Heart right ventricle (tissue), 16 donors: Measurements from ENCODE around the gene SLC4A9. TPM values are rescaled to one million over a fixed set of nuclear protein-coding genes. Genes with fewer than 3 reads are reported as not detected.
"Not testable (repeated sequence)": the region's sequence is repeated elsewhere in the genome, so short reads cannot be mapped to it uniquely, and the experiment has no call there.

Experiments used
- ATAC-seq, 8 donors: fragments of 200-7000 bp; cut with Tn5 transposase; one replicate each; pipeline ENCODE4 v1.9.1; 2020; ENCODE audit warnings: mild to moderate bottlenecking in 8 of 8, moderate library complexity in 8 of 8, moderate number of reproducible peaks in 1 of 8
- DNase-seq, 2 donors: peaks; one replicate each; pipeline ENCODE4 v3.0.0-alpha.2; 2020
- H3K27ac ChIP-seq, 10 donors: fragments of 200-600 bp; sonication (generic) in 2 of 10; one replicate each; pipeline versions ENCODE4 v1.5.0 to v1.8.0; 2020 to 2022; ENCODE audit warnings: mild to moderate bottlenecking in 3 of 10
- H3K27me3 ChIP-seq, 7 donors: fragments of 200-600 bp; one replicate each; pipeline ENCODE4 v1.8.0; 2021 to 2022; ENCODE audit warnings: mild to moderate bottlenecking in 2 of 7
- H3K36me3 ChIP-seq, 9 donors: fragments of 200-600 bp; sonication (generic) in 1 of 9; one replicate each; pipeline versions ENCODE4 v1.5.0 to v1.8.0; 2020 to 2022; ENCODE audit warnings: mild to moderate bottlenecking in 2 of 9
- H3K4me1 ChIP-seq, 9 donors: fragments of 200-600 bp; sonication (generic) in 1 of 9; one replicate each; pipeline versions ENCODE4 v1.5.0 to v1.8.0; 2020 to 2022; ENCODE audit warnings: mild to moderate bottlenecking in 4 of 9
- H3K4me3 ChIP-seq, 10 donors: fragments of 200-600 bp; sonication (generic) in 2 of 10; one replicate each; pipeline versions ENCODE4 v1.5.0 to v1.8.0; 2020 to 2022; ENCODE audit warnings: mild to moderate bottlenecking in 7 of 10, moderate library complexity in 2 of 10
- H3K9me3 ChIP-seq, 11 donors: fragments of 200-600 bp in 10 of 11; sonication (generic) in 2 of 11; one replicate each; pipeline versions ENCODE4 v1.5.0 to v1.8.0; 2013 to 2022; ENCODE audit warnings: mild to moderate bottlenecking in 2 of 11, control low read depth in 1 of 11, moderate library complexity in 1 of 11
- WGBS, 2 donors: extraction: QIAGEN DNeasy Blood & Tissue Kit; methylation state at CpG; one replicate each; pipeline ENCODE4 v1.1.7; 2013; ENCODE audit warnings: inconsistent platforms in 1 of 2; 5-methylcytosine and 5-hydroxymethylcytosine counted together
- intact Hi-C, 10 donors: fragments of 100-400 bp; cut with DNase I; formaldehyde crosslinking; loops; one replicate each; pipeline versions ENCODE4 v1.11.1 to v1.14.2; 2022
- polyA plus RNA-seq, 2 donors: library from polyadenylated mRNA; stranded (reverse); fragments of 200-250 nt; gene quantifications; one replicate each; pipeline ENCODE4 v1.2.3, GENCODE V29; 2013
- total RNA-seq, 10 donors: library from RNA; stranded (reverse); fragmentation: NEBNext Ultra II Directional in 3 of 10; extraction: Animal tissue kit (Norgen Biotek cat#: 25700) in 3 of 10; gene quantifications; one replicate each; pipeline versions ENCODE4 v1.2.1 to v1.2.4, GENCODE V29; 2021 to 2023
- TF ChIP-seq, protein P1 (sequence below), 9 donors: fragments of 200-600 bp; sonication (generic) in 2 of 9; IDR thresholded peaks; one replicate each; pipeline versions ENCODE4 v1.5.0 to v1.8.0; 2021 to 2022; ENCODE audit warnings: antibody characterized with exemption in 9 of 9, mild to moderate bottlenecking in 5 of 9, moderate library complexity in 1 of 9
- donor health status: Arrhythmogenic right ventricular cardiomyopathy.
- donor health status: ischemic (EF 13 %, LVEDD 7.1; RV severe dilation, severe dysfunction).
- donor health status: healthy with polysubstance abuse.
- donor health status: DM: no; HTN: yes; CAD: no.
- donor health status: DM: no; HTN: no; CAD: no.
- donor health status: ischemic (EF 25% LVEDD 6.9; RV normal size, moderate dysfunction).
- donor health status: ischemic (EF 25% LVEDD 5.7; RV mildly dilated, moderate dysfunction).
- donor health status: healthy.
- donor health status: DM: yes; HTN: yes; CAD: no.
- donor health status: Ischemic cardiomyopathy.
- donor health status: ischemic (EF 35%, LVEDD 5.7; RV mildly dilated, moderate dysfunction).
- donor health status: nonischemic (EF 11% LVEDD 7.7; RV severe dilation, severe dysfunction).
- donor health status: DM: yes; HTN: yes; CAD: no.
- donor health status: PGD.
- donor health status: ischemic (EF 29% LVEDD 5.4; RV normal size, mild dysfunction).
- donor health status: nonischemic (EF 23%, LVEDD 6.1; RV moderate dilation, normal function).

Gene SLC4A9
- total and polyA plus RNA-seq, 12 donors = 0.01 to 0.34 (median 0.20) TPM; not detected in 8

GRCh38 chr5:140342287-140342686 is 17.7 kb upstream of the SLC4A9 start:
- 54 to 57% methylated on average over 6 of the region's 6 CpGs for WGBS, 2 donors
- peak overlapping the region; percentile 0 to 96 (median 82) for H3K27ac ChIP-seq
- no peak for DNase-seq
- peaks cover 0 to 65% (median 12%) of the 10 kb centered on the region in 9 donors for H3K36me3 ChIP-seq
- no peaks in the 10 kb centered on the region for H3K9me3 ChIP-seq
- no peaks in the 10 kb centered on the region for H3K27me3 ChIP-seq
- peak overlapping the region in 6 of 10 donors; percentile 4 to 97 (median 8) for H3K4me3 ChIP-seq
- intact Hi-C loops = loop anchor here in 5 of 10 donors (5.0 to 10.0 kb wide), 3 partner anchors 40 to 47 kb away; partner anchors contain the start of gene PFDN1 (in 2 of the 5)
- ATAC-seq = peak in 2 of 8 donors; percentile 3 to 13
- H3K4me1 ChIP-seq = peaks cover 11 to 92% (median 86%) of the 10 kb centered on the region in 9 donors
- TF ChIP-seq, protein P1, sequence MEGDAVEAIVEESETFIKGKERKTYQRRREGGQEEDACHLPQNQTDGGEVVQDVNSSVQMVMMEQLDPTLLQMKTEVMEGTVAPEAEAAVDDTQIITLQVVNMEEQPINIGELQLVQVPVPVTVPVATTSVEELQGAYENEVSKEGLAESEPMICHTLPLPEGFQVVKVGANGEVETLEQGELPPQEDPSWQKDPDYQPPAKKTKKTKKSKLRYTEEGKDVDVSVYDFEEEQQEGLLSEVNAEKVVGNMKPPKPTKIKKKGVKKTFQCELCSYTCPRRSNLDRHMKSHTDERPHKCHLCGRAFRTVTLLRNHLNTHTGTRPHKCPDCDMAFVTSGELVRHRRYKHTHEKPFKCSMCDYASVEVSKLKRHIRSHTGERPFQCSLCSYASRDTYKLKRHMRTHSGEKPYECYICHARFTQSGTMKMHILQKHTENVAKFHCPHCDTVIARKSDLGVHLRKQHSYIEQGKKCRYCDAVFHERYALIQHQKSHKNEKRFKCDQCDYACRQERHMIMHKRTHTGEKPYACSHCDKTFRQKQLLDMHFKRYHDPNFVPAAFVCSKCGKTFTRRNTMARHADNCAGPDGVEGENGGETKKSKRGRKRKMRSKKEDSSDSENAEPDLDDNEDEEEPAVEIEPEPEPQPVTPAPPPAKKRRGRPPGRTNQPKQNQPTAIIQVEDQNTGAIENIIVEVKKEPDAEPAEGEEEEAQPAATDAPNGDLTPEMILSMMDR (IDR thresholded peaks at IDR 0.05) = no peak

DNA sequence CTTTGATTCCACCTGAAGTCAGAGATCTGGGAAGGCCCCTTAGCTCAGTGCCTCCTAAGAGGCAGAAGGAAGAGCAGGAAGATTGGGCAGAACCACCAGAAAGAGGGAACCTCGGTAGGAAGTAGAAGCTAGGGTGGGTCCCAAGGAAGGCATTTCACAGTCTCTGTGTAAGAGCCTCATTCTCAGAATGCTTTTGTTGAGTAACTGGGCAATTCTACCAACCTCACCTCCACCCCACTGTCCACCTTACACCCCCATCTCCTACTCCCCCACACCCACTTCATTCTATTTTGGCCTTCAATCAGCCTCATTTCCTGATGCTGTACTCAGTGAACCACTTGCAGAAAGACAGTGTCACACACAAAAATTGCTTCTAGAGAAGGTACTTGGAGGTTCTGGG is 17.1 kb upstream of the SLC4A9 start:
- WGBS, 2 donors = 44 to 53% methylated on average over 1 of the region's 1 CpG
- ATAC-seq (no peak), DNase-seq (no peak)
- H3K36me3 ChIP-seq = peaks cover 0 to 59% (median 12%) of the 10 kb centered on the region in 9 donors
- peak overlapping the region in 5 of 10 donors; percentile 4 to 97 (median 88) for H3K4me3 ChIP-seq
- intact Hi-C loops = loop anchor here in 5 of 10 donors (5.0 to 10.0 kb wide), 3 partner anchors 41 to 48 kb away; partner anchors contain the start of gene PFDN1 (in 2 of the 5)
- peaks cover 17 to 92% (median 86%) of the 10 kb centered on the region in 9 donors for H3K4me1 ChIP-seq
- TF ChIP-seq, protein P1 (IDR thresholded peaks at IDR 0.05) = no peak
- no peaks in the 10 kb centered on the region for H3K9me3 ChIP-seq
- no peaks in the 10 kb centered on the region for H3K27me3 ChIP-seq
- H3K27ac ChIP-seq = peak overlapping the region in 9 of 10 donors; percentile 13 to 96 (median 90)

DNA sequence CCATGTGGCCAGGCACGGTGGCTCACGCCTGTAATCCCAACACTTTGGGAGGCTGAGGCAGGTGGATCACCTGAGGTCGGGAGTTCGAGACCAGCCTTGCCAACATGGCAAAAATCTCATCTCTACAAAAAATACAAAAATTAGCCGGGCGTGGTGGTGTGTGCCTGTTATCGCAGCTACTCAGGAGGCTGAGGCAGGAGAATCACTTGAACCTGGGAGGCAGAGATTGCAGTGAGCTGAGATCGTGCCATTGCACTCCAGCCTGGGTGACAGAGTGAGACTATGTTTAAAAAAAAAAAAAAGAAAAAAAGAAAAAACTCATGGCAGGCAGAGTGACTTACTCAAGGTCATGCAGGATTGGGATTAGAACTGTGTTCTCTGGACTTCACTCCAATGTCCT is 16.1 kb upstream of the SLC4A9 start:
- not testable (repeated sequence) for DNase-seq, H3K27me3 ChIP-seq, ATAC-seq, H3K9me3 ChIP-seq
- H3K27ac ChIP-seq = peak overlapping the region in 7 of 10 donors; percentile 70 to 96 (median 94)
- H3K4me3 ChIP-seq = peak overlapping the region in 5 of 10 donors; percentile 78 to 97 (median 88)
- WGBS, 2 donors = 94 to 96% methylated on average over 8 of the region's 8 CpGs
- H3K36me3 ChIP-seq = peaks cover 0 to 51% (median 9%) of the 10 kb centered on the region in 9 donors
- peaks cover 19 to 92% (median 80%) of the 10 kb centered on the region in 9 donors for H3K4me1 ChIP-seq
- intact Hi-C loops = loop anchor here in 5 of 10 donors (5.0 to 10.0 kb wide), 3 partner anchors 42 to 49 kb away; partner anchors contain the start of gene PFDN1 (in 2 of the 5)

- intact Hi-C loops = loop anchor here in 8 of 10 donors (5.0 to 10.0 kb wide), 5 partner anchors 43 to 173 kb away; partner anchors contain the start of genes PFDN1 (in 3 of the 8) and CYSTM1 (in 2 of the 8)
- Histone ChIP-seq H3K27me3 (no peaks in the 10 kb centered on the region), H3K4me3 (peak overlapping the region; percentile 78 to 97 (median 88)), H3K27ac (peak overlapping the region in 9 of 10 donors; percentile 39 to 96 (median 95)), H3K9me3 (no peaks in the 10 kb centered on the region), H3K36me3 (peaks cover 0 to 41% (median 4%) of the 10 kb centered on the region in 9 donors), H3K4me1 (peaks cover 19 to 82% (median 75%) of the 10 kb centered on the region in 9 donors)
- WGBS, 2 donors = 46 to 54% methylated on average over 4 of the region's 4 CpGs
- TF ChIP-seq, protein P1 (IDR thresholded peaks at IDR 0.05) = no peak
- ATAC-seq (peak in 1 of 8 donors; percentile 8), DNase-seq (no peak)
Observed at GRCh38 chr5:140344683-140345423, 15.1 kb upstream of the SLC4A9 start.
